Measurements from ENCODE around the gene TMEM176B.

The TMEM176B gene

GRCh38 chr7:150746921-150747320 lies 53.2 kb downstream of the TMEM176B start:
- no peak for DNase-seq

- DNase-seq, result no peak
Observed at GRCh38 chr7:150745876-150746275, 54.3 kb downstream of the TMEM176B start.

GRCh38 chr7:150745086-150745485 lies 55.1 kb downstream of the TMEM176B start:
- DNase-seq, result no peak

GRCh38 chr7:150744041-150744656 lies 56.0 kb downstream of the TMEM176B start:
- DNase-seq, result no peak

GRCh38 chr7:150742286-150742968 lies 57.7 kb downstream of the TMEM176B start:
- DNase-seq, result no peak
